ENCODE data around the gene GRN. TPM values are rescaled to one million over a fixed set of nuclear protein-coding genes. Genes with fewer than 3 reads are reported as not detected.
"Not testable (repeated sequence)": the region's sequence is repeated elsewhere in the genome, so short reads cannot be mapped to it uniquely, and the experiment has no call there.

The GRN gene
- polyA plus RNA-seq, 6 donors from 2014 or later, result 102 to 198 (median 110) TPM

DNA sequence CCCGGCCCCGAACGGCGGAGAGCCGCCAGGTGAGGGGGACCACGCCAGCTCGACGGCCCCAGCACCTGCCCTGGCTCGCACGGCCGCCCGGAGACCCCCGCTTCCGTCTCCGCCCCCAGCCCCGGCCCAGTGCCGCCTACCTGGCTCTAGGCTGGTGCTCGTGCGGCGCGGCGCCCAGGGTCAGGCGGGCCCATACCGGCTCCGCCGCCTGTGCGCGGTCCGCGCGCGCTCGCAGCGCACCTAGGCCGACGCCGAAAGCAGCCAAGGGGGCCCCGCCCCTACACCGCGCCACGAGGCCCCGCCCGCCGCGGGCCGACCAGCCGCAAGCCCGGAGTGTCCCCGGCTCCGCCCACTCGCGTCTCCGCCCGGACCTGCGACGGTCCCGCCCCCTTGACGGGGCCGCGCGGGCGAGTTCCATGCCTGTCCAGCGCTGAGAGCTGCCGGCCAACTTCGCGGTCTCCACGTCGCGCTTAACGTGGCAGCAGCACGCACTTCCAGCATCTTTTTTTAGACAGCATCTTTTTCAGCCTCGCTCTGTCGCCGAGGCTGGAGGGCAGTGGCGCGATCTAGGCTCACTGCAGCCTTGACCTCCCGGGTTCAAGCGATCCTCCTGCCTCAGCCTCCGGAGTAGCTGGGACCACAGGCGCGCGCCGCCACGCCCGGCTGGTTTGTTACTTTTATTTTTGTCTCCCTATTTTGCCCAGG, 20.4 kb upstream of the GRN start, which contains the start of gene SLC25A39:
SLC25A39 (minus strand) TSS at position 253 of the 705 bp plus-strand sequence. CDS start 1,261 bp downstream, outside the sequence.
- DNase-seq (peak; percentile 96), ATAC-seq (ENCODE audit: low read depth in 2 of 2) (peak; percentile 64 to 65)
- peak within 1 kb of the TSS; percentile 92 to 97 (median 94) for H3K4me3 Mint-ChIP-seq
- peaks cover 7 to 41% (median 38%) of the 10 kb centered on the region in 3 donors for H3K4me1 Mint-ChIP-seq
- H3K36me3 Mint-ChIP-seq, result no peaks in the 10 kb centered on the region
- no peaks in the 10 kb centered on the region for H3K27me3 Mint-ChIP-seq
- peak within 1 kb of the TSS; percentile 98 to 100 (median 99) for H3K27ac Mint-ChIP-seq
- H3K9me3 Mint-ChIP-seq, result no peaks in the 10 kb centered on the region

DNA sequence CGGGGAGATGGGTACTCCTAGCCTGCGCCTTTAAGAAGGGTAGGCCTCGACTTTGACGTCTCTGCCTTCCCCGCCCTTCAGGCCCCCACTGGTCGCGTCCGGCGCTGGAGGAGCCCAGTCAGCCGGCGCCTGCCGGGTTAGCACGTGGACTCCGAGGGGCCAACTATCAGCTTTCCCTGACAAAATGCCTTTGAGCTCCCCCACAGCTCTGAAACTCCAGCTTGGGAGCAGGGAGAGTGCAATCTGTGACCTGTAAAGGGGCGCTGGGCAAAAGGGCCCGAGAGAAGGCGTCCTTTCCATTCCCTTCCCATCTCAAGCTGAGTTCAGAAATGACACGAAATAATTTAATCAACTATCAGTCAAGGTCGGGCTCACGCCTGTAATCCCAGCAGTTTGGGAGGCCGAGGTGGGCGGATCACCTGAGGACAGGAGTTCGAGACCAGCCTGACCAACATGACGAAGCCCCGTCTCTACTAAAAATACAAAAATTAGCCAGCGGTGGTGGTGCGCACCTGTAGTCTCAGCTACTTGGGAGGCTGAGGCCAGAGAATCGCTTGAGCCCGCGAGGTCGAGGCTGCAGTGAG, 18.1 kb upstream of the GRN start:
- peak overlapping the region; percentile 44 to 97 (median 78) for H3K4me3 Mint-ChIP-seq
- peaks cover 8 to 51% (median 39%) of the 10 kb centered on the region in 3 donors for H3K4me1 Mint-ChIP-seq

DNA sequence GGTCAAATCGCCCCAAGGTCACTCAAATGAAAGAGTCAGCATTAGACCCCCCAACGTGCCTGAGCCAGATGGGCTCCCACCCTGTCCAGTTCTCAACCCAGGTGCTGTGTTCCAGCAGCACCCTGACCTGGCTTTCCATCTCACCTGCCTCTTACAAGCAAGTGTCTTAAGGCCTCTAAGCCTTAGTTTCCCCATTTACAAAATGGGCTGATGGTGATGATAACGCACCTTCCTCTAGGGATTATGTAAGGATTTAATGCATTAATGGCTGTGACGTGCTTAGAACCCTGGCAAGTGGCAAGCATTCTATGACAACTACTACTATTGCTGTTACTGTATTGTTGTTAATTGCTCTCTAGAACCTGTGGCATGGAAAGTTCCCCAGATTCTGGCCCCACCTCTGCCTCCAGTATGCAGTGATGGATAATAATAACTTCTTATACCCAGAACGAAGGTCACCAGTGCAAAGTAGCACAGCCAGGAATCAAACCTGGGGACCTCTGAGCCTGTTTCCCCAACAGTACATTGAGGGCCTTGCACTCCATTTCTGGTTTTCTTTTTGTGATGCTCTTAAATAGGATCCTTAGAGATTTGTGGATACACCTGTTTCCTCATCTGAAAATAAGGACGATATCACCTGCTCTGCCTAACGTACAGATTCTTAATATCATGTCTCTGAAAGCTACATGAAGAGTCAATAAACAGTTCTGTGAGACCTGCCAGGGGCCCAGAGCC, 17.2 kb upstream of the GRN start:
- DNase-seq (no peak), ATAC-seq (ENCODE audit: low read depth in 2 of 2) (no peak)
- H3K9me3 Mint-ChIP-seq, result no peaks in the 10 kb centered on the region

More for the DNA sequence above, 18.1 kb upstream of the GRN start:
- peak; percentile 66 to 69 for ATAC-seq (ENCODE audit: low read depth in 2 of 2)
- no peaks in the 10 kb centered on the region for H3K9me3 Mint-ChIP-seq
- DNase-seq, result peak; percentile 94
- peak overlapping the region; percentile 63 to 98 (median 92) for H3K27ac Mint-ChIP-seq
- no peaks in the 10 kb centered on the region for H3K27me3 Mint-ChIP-seq
- no peaks in the 10 kb centered on the region for H3K36me3 Mint-ChIP-seq

DNA sequence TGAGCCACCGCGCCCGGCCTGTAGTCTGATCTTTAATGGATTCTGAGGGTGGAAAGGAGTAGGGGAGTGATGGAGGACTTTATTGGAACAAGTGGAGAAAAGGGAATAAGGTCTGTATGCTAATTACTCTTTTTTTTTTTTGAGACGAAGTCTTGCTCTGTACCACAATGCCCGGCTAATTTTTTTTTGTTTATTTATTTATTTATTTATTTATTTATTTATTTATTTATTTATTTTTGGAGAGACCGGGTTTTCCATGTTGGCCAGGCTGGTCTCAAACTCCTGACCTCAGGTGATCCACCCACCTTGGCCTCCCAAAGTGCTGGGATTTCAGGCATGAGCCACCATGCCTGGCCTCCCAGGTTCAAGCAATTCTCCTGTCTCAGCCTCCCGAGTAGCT, 15.6 kb upstream of the GRN start:
- H3K4me3 Mint-ChIP-seq; H3K27me3 Mint-ChIP-seq; H3K27ac Mint-ChIP-seq; ATAC-seq (ENCODE audit: low read depth in 2 of 2); H3K36me3 Mint-ChIP-seq; H3K9me3 Mint-ChIP-seq; DNase-seq: not testable (repeated sequence)
- H3K4me1 Mint-ChIP-seq, result peaks cover 7 to 38% (median 24%) of the 10 kb centered on the region in 3 donors

More for the DNA sequence above, 17.2 kb upstream of the GRN start:
- Mint-ChIP-seq H3K36me3 (no peaks in the 10 kb centered on the region), H3K4me1 (peaks cover 8 to 44% (median 32%) of the 10 kb centered on the region in 3 donors), H3K4me3 (peak overlapping the region in 4 of 8 donors; percentile 32 to 71 (median 40)), H3K27ac (peak overlapping the region in 4 of 6 donors; percentile 76 to 94 (median 86)), H3K27me3 (no peaks in the 10 kb centered on the region)

DNA sequence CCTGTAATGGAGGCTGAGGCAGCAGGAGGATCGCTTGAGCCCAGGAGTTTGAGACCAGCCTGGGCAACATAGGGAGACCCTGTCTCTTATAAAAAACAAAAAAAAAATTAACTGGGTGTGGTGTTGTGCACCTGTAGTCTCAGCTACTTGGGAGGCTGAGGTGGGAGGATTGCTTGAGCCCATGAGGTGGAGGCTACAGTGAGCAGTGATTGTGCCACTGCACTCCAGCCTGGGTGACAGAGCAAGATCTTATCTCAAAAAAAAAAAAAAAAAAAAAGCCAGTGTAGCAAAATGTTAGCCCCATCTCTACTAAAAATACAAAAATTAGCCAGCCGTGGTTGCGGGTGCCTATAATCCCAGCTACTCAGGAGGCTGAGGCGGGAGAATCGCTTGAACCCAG, 14.8 kb upstream of the GRN start:
- H3K4me1 Mint-ChIP-seq, result peaks cover 10 to 38% (median 23%) of the 10 kb centered on the region in 3 donors
- not testable (repeated sequence) for DNase-seq; H3K9me3 Mint-ChIP-seq; H3K27me3 Mint-ChIP-seq; H3K27ac Mint-ChIP-seq; ATAC-seq (ENCODE audit: low read depth in 2 of 2); H3K4me3 Mint-ChIP-seq; H3K36me3 Mint-ChIP-seq

DNA sequence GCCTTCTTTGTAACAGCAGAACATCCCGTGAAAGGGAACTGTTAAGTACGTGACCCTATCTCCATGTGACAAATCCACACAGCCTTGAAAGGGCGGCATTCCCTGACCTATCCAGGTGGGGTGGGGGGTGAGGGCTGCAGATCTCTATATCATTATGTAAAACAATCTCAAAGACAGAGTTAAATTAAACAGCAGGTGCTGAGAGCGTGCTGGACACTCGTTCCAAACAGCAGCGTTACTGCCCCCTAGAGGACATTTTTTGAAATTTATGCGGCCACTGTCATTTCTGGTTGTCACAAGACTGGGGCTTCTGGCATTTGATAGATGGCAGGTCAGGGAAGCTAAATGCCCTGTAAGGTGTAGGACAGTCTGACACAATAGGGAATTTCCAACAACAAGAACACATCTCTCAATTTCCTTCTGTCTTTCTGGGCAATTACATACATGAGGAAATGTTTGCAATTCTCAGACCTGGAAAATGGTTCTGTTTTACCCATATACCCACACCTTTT, 13.8 kb upstream of the GRN start:
- Mint-ChIP-seq H3K4me1 (peaks cover 10 to 32% (median 17%) of the 10 kb centered on the region in 3 donors), H3K27me3 (no peaks in the 10 kb centered on the region), H3K36me3 (no peaks in the 10 kb centered on the region), H3K27ac (peak overlapping the region in 3 of 6 donors; percentile 47 to 64 (median 55)), H3K4me3 (peak overlapping the region in 2 of 8 donors; percentile 5 to 57), H3K9me3 (no peaks in the 10 kb centered on the region)
- DNase-seq (peak; percentile 75), ATAC-seq (ENCODE audit: low read depth in 2 of 2) (peak; percentile 38 to 42)

DNA sequence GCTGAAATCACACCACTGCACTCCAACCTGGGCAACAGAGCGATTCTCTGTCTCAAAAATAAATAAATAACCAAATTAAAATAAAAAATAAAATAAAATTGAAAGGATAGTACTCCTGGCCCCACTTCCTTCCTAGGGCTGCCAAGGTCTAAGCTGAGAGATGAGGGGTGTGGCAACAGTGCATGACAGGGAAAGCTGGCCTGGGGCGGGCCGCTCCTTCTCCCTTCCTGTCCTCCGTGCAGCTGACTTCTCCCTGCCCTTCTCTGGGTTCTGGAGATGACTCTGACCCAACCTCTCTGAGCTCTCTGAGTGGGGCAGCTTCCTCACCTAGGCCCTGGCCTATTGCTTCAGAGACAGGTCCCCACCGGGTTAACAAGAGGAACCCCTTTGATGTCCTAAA, 11.7 kb upstream of the GRN start:
- Mint-ChIP-seq H3K27ac (no peak overlapping the region), H3K4me3 (peak overlapping the region in 1 of 8 donors; percentile 3), H3K4me1 (peaks cover 10 to 17% (median 17%) of the 10 kb centered on the region in 3 donors), H3K9me3 (no peaks in the 10 kb centered on the region), H3K27me3 (no peaks in the 10 kb centered on the region), H3K36me3 (no peaks in the 10 kb centered on the region)
- ATAC-seq (ENCODE audit: low read depth in 2 of 2) (no peak), DNase-seq (no peak)

DNA sequence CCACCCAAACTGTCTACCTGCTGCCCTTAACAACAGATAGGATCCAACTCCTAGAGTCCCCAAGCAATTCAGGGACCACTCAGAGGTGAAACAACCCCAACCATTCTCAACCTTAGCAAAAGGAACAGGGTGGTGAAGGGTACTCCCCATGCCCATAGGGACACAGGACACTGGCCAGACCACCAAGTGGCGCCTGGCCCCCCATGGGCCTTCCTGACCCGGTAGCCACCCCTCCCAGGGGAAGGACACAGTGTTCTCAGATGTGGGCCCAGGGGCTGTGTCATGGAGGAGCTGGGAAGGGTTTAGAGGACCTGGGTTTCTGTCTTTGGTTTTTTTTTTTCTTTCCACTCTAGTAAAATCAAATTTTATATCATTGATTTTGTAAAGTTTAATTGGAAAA, 10.8 kb upstream of the GRN start:
- no peaks in the 10 kb centered on the region for H3K36me3 Mint-ChIP-seq
- no peak for ATAC-seq (ENCODE audit: low read depth in 2 of 2)
- DNase-seq, result no peak
- H3K4me1 Mint-ChIP-seq, result peaks cover 10 to 17% (median 17%) of the 10 kb centered on the region in 3 donors
- peak overlapping the region in 1 of 8 donors; percentile 20 for H3K4me3 Mint-ChIP-seq
- H3K27me3 Mint-ChIP-seq, result no peaks in the 10 kb centered on the region
- no peaks in the 10 kb centered on the region for H3K9me3 Mint-ChIP-seq
- peak overlapping the region in 1 of 6 donors; percentile 92 for H3K27ac Mint-ChIP-seq

DNA sequence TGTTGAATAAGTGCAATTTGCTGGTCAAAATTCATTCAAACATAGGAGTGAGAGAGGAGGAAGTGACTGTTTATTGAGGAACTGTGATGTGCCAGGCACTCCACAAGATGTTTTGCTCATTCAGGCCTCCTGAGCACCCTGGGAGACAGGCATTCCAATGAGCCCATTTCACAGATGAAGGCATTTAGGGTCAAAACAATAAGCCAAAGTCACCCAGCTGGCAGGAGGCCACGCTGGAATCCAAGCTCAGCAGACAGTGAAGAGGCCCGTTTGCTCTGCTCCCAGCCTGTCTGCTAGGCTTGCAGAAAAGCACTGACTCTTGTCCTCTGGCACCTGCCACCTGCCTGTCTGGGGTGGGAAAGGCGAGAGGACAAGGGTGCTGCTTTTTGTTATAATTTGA, 10.4 kb upstream of the GRN start:
- H3K9me3 Mint-ChIP-seq, result no peaks in the 10 kb centered on the region
- no peak overlapping the region for H3K27ac Mint-ChIP-seq
- H3K4me3 Mint-ChIP-seq, result no peak overlapping the region
- no peaks in the 10 kb centered on the region for H3K36me3 Mint-ChIP-seq
- DNase-seq (no peak), ATAC-seq (ENCODE audit: low read depth in 2 of 2) (peak in 1 of 2 donors; percentile 27)
- H3K4me1 Mint-ChIP-seq, result peaks cover 10 to 17% (median 17%) of the 10 kb centered on the region in 3 donors
- no peaks in the 10 kb centered on the region for H3K27me3 Mint-ChIP-seq

DNA sequence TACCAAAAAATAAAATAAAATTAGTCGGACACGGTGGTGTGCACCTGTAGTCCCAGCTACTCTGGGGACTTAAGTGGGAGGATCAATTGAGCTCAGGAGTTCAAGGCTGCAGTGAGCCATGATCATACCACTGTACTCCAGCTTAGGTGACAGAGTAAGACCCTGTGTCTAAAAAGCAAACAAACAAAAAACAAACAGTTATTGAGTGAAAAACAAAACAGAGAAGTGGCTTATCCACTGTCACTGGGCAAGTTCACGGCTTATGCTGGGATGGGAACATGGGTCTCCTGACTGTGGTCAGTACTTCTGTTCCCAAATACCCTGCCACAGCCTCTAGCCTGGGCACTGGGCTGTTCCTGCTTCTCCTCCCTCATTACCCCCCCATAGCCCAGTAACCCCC, 9.5 kb upstream of the GRN start:
- ATAC-seq (ENCODE audit: low read depth in 2 of 2), result no peak
- no peaks in the 10 kb centered on the region for H3K9me3 Mint-ChIP-seq
- no peak overlapping the region for H3K4me3 Mint-ChIP-seq
- no peak for DNase-seq
- peaks cover 10 to 17% (median 17%) of the 10 kb centered on the region in 3 donors for H3K4me1 Mint-ChIP-seq
- no peaks in the 10 kb centered on the region for H3K36me3 Mint-ChIP-seq
- no peaks in the 10 kb centered on the region for H3K27me3 Mint-ChIP-seq
- H3K27ac Mint-ChIP-seq, result no peak overlapping the region

DNA sequence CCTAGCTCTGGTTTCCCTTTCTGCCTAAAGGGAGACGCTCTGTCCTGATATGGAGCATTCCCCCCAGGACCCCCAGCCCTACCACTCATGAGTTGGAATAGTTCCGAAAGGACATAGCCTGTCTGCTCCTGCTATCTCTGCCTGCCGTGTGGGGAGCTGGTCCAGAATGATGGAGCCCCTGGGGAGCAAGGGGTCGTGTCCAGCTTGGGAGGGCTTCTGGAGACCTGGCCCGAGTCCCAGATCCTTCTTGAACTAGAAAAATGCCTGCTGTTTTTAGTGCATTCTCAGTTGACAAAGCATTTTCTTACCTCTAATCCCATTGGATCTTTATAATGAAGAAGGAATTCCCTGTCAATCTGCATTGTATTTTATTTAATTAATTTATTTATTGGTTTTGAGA, 9.1 kb upstream of the GRN start:
- no peak for ATAC-seq (ENCODE audit: low read depth in 2 of 2)
- Mint-ChIP-seq H3K27ac (no peak overlapping the region), H3K27me3 (peaks cover 0 to 2% (median 0%) of the 10 kb centered on the region in 3 donors), H3K4me3 (no peak overlapping the region), H3K9me3 (no peaks in the 10 kb centered on the region), H3K4me1 (peaks cover 10 to 15% (median 14%) of the 10 kb centered on the region in 3 donors), H3K36me3 (no peaks in the 10 kb centered on the region)
- no peak for DNase-seq

DNA sequence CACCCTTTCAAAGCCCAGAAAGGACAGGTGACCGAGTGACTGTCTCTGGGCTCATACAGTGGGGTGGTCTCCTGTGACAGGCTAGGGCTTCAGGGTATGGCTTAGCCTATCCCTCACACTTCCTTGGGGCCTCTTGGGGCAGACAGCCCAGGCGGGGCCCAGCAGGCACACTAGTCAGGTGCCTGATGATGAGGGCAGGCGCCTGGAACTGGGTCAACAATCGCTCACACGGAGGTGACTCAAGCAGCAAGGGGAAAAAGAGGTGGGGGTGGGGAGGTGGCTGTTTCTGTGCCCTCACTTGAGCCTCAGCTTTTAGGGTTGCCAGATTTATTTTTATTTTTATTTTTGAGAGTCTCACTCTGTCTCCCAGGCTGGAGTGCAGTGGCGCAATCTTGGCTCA, 6.4 kb upstream of the GRN start:
- ATAC-seq (ENCODE audit: low read depth in 2 of 2) (no peak), DNase-seq (no peak)
- no peaks in the 10 kb centered on the region for H3K9me3 Mint-ChIP-seq
- H3K27me3 Mint-ChIP-seq, result peaks cover 0 to 15% (median 3%) of the 10 kb centered on the region in 3 donors
- H3K36me3 Mint-ChIP-seq, result no peaks in the 10 kb centered on the region
- peak overlapping the region in 2 of 6 donors; percentile 10 to 66 for H3K27ac Mint-ChIP-seq
- no peak overlapping the region for H3K4me3 Mint-ChIP-seq
- peaks cover 6 to 10% (median 7%) of the 10 kb centered on the region in 3 donors for H3K4me1 Mint-ChIP-seq

DNA sequence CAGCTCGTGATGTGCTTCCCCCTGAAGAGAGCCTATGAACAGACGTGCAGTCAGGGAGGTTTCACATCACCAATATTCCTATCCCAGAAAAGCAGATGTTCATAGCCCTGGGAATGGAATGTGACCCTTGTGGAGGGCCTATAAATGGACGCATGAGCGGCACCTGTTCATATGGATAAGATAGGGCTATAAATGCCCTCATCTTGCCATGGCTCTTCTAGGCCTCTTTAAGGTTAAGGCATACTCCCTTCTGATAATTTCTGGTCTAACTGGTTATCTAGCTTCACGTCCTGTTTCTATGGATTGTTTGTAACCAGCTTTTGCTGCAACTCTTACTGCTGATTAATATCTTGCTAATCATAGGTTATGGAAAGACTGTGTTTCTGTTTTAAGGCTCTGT, 4.5 kb upstream of the GRN start:
- H3K9me3 Mint-ChIP-seq; H3K36me3 Mint-ChIP-seq; H3K27ac Mint-ChIP-seq; DNase-seq; H3K4me3 Mint-ChIP-seq; ATAC-seq (ENCODE audit: low read depth in 2 of 2): not testable (repeated sequence)
- Mint-ChIP-seq H3K4me1 (peaks cover 12 to 17% (median 16%) of the 10 kb centered on the region in 3 donors), H3K27me3 (peaks cover 0 to 18% (median 7%) of the 10 kb centered on the region in 3 donors)
